Skeletal muscle tissue (tissue), 4 donors: ENCODE results near the gene QRICH1. TPM values are rescaled to one million over a fixed set of nuclear protein-coding genes. Genes with fewer than 3 reads are reported as not detected.
"Not testable (repeated sequence)": the region's sequence is repeated elsewhere in the genome, so short reads cannot be mapped to it uniquely, and the experiment has no call there.

ENCODE experiments used
- H3K27ac ChIP-seq: one replicate; pipeline ENCODE4 v1.7.0; 2013; ENCODE audit warnings: mild to moderate bottlenecking, low read depth, low read length, inconsistent platforms
- H3K27me3 ChIP-seq, 3 donors: one replicate each; pipeline ENCODE4 v1.7.0; 2013; ENCODE audit warnings: low read length in 3 of 3; ENCODE audit not compliant: control insufficient read depth in 3 of 3, insufficient read depth in 3 of 3
- H3K36me3 ChIP-seq, 3 donors: one replicate each; pipeline ENCODE4 v1.7.0; 2013; ENCODE audit warnings: low read length in 3 of 3; ENCODE audit not compliant: control insufficient read depth in 3 of 3, insufficient read depth in 3 of 3
- H3K4me1 ChIP-seq, 3 donors: one replicate each; pipeline ENCODE4 v1.7.0; 2013; ENCODE audit warnings: low read length in 3 of 3, mild to moderate bottlenecking in 3 of 3; ENCODE audit not compliant: control insufficient read depth in 3 of 3, insufficient read depth in 3 of 3
- H3K4me3 ChIP-seq, 3 donors: one replicate each; pipeline ENCODE4 v1.7.0; 2013; ENCODE audit warnings: low read length in 3 of 3
- H3K9ac ChIP-seq, 3 donors: one replicate each; pipeline ENCODE4 v1.7.0; 2013; ENCODE audit warnings: low read length in 3 of 3, mild to moderate bottlenecking in 3 of 3, moderate library complexity in 2 of 3, low read depth in 1 of 3
- H3K9me3 ChIP-seq, 3 donors: one replicate each; pipeline ENCODE4 v1.7.0; 2013; ENCODE audit warnings: low read length in 3 of 3; ENCODE audit not compliant: control insufficient read depth in 3 of 3
- total RNA-seq: library from RNA; depleted of rRNA; stranded (reverse); fragments of >200 nt; gene quantifications from one replicate; pipeline ENCODE4 v1.2.3, GENCODE V29; 2014
- donor health status: Osteomylitis.

The QRICH1 gene
- total RNA-seq, 1 donor from 2014 or later = 92.9 TPM

- Histone ChIP-seq H3K4me3 (no peak overlapping the region), H3K27me3 (no peaks in the 10 kb centered on the region), H3K4me1 (peaks cover 36 to 48% (median 47%) of the 10 kb centered on the region in 3 donors), H3K36me3 (peaks cover 38 to 42% (median 39%) of the 10 kb centered on the region in 3 donors), H3K27ac (peak overlapping the region; percentile 82), H3K9ac (peak overlapping the region in 2 of 3 donors; percentile 57 to 73), H3K9me3 (no peaks in the 10 kb centered on the region)
Observed at GRCh38 chr3:49013738-49014660, 79.9 kb downstream of the QRICH1 start.

GRCh38 chr3:49013113-49013737, 80.6 kb downstream of the QRICH1 start:
- Histone ChIP-seq H3K4me1 (peaks cover 39 to 51% (median 45%) of the 10 kb centered on the region in 3 donors), H3K36me3 (peaks cover 38 to 42% (median 39%) of the 10 kb centered on the region in 3 donors), H3K27ac (peak overlapping the region; percentile 82), H3K4me3 (peak overlapping the region in 2 of 3 donors; percentile 34 to 41), H3K9ac (peak overlapping the region in 2 of 3 donors; percentile 57 to 73), H3K9me3 (no peaks in the 10 kb centered on the region), H3K27me3 (no peaks in the 10 kb centered on the region)

- peak overlapping the region; percentile 1 to 41 (median 15) for H3K4me3 ChIP-seq
- no peaks in the 10 kb centered on the region for H3K27me3 ChIP-seq
- H3K9ac ChIP-seq = peak overlapping the region in 2 of 3 donors; percentile 51 to 73
- H3K27ac ChIP-seq = peak overlapping the region; percentile 82
- H3K9me3 ChIP-seq = no peaks in the 10 kb centered on the region
- peaks cover 39 to 42% (median 39%) of the 10 kb centered on the region in 3 donors for H3K36me3 ChIP-seq
- H3K4me1 ChIP-seq = peaks cover 38 to 50% (median 45%) of the 10 kb centered on the region in 3 donors
Observed at GRCh38 chr3:49012441-49013017, 81.3 kb downstream of the QRICH1 start.

DNA sequence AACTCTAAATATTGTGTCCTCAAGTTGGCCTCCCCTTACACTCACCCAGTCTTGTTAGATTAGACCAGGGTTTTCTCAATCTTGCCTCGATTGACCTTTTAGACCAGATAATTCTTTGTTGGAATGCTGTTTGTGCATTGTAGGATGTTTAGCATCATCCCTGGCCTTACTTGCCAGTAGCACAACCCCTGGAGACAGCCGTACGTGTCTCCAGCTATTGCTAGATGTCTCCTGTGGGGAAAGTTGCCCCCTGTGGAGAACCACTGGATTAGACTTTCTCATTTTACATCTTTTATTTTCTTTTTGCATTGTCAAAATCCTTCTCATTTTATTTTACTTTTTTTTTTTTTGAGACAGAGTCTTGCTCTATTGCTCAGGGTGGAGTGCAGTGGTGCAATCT, 84.5 kb downstream of the QRICH1 start:
- peaks cover 42 to 59% (median 48%) of the 10 kb centered on the region in 3 donors for H3K4me1 ChIP-seq
- H3K27me3 ChIP-seq = no peaks in the 10 kb centered on the region
- H3K4me3 ChIP-seq = no peak overlapping the region
- H3K9me3 ChIP-seq = no peaks in the 10 kb centered on the region
- peaks cover 16 to 18% (median 17%) of the 10 kb centered on the region in 3 donors for H3K36me3 ChIP-seq
- peak overlapping the region in 1 of 3 donors; percentile 20 for H3K9ac ChIP-seq
- H3K27ac ChIP-seq = no peak overlapping the region

DNA sequence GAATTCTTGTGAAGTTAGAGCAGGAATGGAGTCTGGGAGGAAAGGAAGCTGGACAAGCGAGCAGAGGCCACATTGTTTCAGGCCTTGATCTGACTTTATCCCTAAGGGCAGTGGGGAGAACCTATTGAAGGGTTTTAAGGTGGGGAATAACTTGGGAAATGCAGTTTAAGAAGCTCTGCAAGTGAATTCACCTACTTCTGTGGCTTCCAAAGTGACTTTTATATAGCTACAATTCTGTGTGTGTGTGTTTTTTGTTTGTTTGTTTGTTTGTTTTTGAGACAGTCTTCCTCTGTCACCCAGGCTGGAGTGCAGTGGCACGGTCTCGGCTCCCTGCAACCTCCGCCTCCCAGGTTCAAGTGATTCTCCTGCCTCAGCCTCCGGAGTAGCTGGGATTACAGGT, 85.2 kb downstream of the QRICH1 start:
- not testable (repeated sequence) for H3K9me3 ChIP-seq, H3K27me3 ChIP-seq
- peak overlapping the region; percentile 66 to 96 (median 92) for H3K9ac ChIP-seq
- peaks cover 11 to 14% (median 13%) of the 10 kb centered on the region in 3 donors for H3K36me3 ChIP-seq
- H3K27ac ChIP-seq = peak overlapping the region; percentile 98
- H3K4me1 ChIP-seq = peaks cover 35 to 51% (median 40%) of the 10 kb centered on the region in 3 donors
- H3K4me3 ChIP-seq = peak overlapping the region in 1 of 3 donors; percentile 66

- peaks cover 28 to 44% (median 34%) of the 10 kb centered on the region in 3 donors for H3K4me1 ChIP-seq
- H3K27ac ChIP-seq = peak overlapping the region; percentile 98
- H3K4me3 ChIP-seq = peak overlapping the region; percentile 89 to 97 (median 95)
- no peaks in the 10 kb centered on the region for H3K27me3 ChIP-seq
- peaks cover 9 to 12% (median 10%) of the 10 kb centered on the region in 3 donors for H3K36me3 ChIP-seq
- peak overlapping the region; percentile 87 to 96 (median 92) for H3K9ac ChIP-seq
- no peaks in the 10 kb centered on the region for H3K9me3 ChIP-seq
Observed at GRCh38 chr3:49007771-49008528, 85.9 kb downstream of the QRICH1 start.

- H3K36me3 ChIP-seq = peaks cover 5 to 8% (median 6%) of the 10 kb centered on the region in 3 donors
- H3K4me3 ChIP-seq = peak within 1 kb of the TSS; percentile 89 to 97 (median 95)
- H3K9me3 ChIP-seq = no peaks in the 10 kb centered on the region
- no peaks in the 10 kb centered on the region for H3K27me3 ChIP-seq
- peaks cover 21 to 37% (median 26%) of the 10 kb centered on the region in 3 donors for H3K4me1 ChIP-seq
- H3K9ac ChIP-seq = peak within 1 kb of the TSS; percentile 92 to 96 (median 93)
- H3K27ac ChIP-seq = peak within 1 kb of the TSS; percentile 98
Observed at GRCh38 chr3:49007068-49007770, 86.7 kb downstream of the QRICH1 start, which contains the start of gene WDR6. Gene WDR6, plus strand, starts transcription at chr3:49007391. Its CDS starts 41 bp downstream, at chr3:49007432.

DNA sequence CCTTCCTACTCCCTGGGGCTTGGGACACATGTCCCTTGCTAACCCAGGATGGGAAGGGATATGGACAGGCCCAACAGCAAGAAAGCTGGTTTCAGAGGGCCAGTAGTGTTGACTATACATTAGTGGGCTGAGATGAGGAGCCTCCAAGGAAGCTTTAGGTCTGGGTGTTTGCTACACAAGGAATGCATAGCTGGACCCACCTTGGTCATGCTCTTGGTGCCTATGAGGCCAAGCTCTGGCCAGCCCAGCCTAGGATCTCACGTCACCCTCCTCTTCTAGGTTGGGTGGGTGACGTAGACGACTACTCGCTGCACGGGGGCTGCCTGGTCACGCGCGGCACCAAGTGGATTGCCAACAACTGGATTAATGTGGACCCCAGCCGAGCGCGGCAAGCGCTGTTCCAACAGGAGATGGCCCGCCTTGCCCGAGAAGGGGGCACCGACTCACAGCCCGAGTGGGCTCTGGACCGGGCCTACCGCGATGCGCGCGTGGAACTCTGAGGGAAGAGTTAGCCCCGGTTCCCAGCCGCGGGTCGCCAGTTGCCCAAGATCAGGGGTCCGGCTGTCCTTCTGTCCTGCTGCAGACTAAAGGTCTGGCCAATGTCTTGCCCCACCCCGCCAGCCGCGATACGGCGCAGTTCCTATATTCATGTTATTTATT, 87.3 kb downstream of the QRICH1 start:
- H3K36me3 ChIP-seq = peaks cover 0 to 6% (median 0%) of the 10 kb centered on the region in 3 donors
- H3K9me3 ChIP-seq = no peaks in the 10 kb centered on the region
- H3K4me3 ChIP-seq = peak overlapping the region; percentile 89 to 97 (median 95)
- H3K4me1 ChIP-seq = peaks cover 17 to 30% (median 20%) of the 10 kb centered on the region in 3 donors
- H3K27ac ChIP-seq = peak overlapping the region; percentile 98
- H3K9ac ChIP-seq = peak overlapping the region; percentile 92 to 96 (median 93)
- H3K27me3 ChIP-seq = no peaks in the 10 kb centered on the region
